Effector memory CD4-positive, alpha-beta T cell (primary cell): Measurements from ENCODE around the gene MC1R.
"Not testable (repeated sequence)": the region's sequence is repeated elsewhere in the genome, so short reads cannot be mapped to it uniquely, and the experiment has no call there.

Source experiments
- DNase-seq, 3 donors: peaks; one replicate each; pipeline ENCODE4 v3.0.0-alpha.2; 2020
- H3K27ac ChIP-seq: 2 replicates; pipeline ENCODE4 v1.7.0; 2013; ENCODE audit warnings: mild to moderate bottlenecking, low read length, moderate library complexity; ENCODE audit not compliant: insufficient read depth, poor library complexity, severe bottlenecking
- H3K27me3 ChIP-seq: replicated peaks from 2 replicates; pipeline ENCODE4 v1.7.0; 2013; ENCODE audit warnings: mild to moderate bottlenecking, low read length; ENCODE audit not compliant: insufficient read depth, control insufficient read depth, poor library complexity, severe bottlenecking
- H3K36me3 ChIP-seq: 2 replicates; pipeline ENCODE4 v1.7.0; 2013; ENCODE audit warnings: mild to moderate bottlenecking, low read length, moderate library complexity; ENCODE audit not compliant: control insufficient read depth, insufficient read depth
- H3K4me1 ChIP-seq: 2 replicates; pipeline ENCODE4 v1.7.0; 2013; ENCODE audit warnings: low read length, mild to moderate bottlenecking; ENCODE audit not compliant: control insufficient read depth, insufficient read depth, poor library complexity, severe bottlenecking
- H3K4me3 ChIP-seq: 2 replicates; pipeline ENCODE4 v1.7.0; 2013; ENCODE audit warnings: low read length, low read depth, mild to moderate bottlenecking; ENCODE audit not compliant: insufficient read depth, poor library complexity, severe bottlenecking
- H3K9me3 ChIP-seq: 2 replicates; pipeline ENCODE4 v1.7.0; 2013; ENCODE audit warnings: mild to moderate bottlenecking, low read length, moderate library complexity; ENCODE audit not compliant: control insufficient read depth

MC1R gene

DNA sequence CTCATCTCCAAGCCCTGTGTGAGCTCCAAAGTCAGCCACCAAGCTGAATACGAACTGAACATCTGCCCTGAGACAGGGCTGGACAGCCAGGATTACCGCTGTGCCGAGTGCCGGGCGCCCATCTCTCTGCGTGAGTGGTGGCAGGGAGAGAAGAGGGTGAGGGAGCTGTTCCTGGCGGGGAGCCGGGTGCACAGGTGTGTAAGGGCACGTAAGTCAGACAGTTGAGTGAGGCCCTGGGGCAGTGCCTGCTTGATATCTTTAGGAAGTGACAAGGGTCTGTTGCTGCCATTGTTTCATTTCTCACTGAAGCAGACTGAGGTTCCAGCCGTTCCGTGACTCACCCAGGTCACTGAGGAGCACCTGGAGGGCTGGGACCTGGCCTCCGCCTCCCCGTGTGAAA lies 42.3 kb downstream of the MC1R start:
- Histone ChIP-seq H3K27me3 (no peaks in the 10 kb centered on the region), H3K4me1 (no peaks in the 10 kb centered on the region), H3K27ac (no peak overlapping the region), H3K36me3 (peaks cover 11% of the 10 kb centered on the region), H3K4me3 (no peak overlapping the region), H3K9me3 (no peaks in the 10 kb centered on the region)
- DNase-seq: no peak

DNA sequence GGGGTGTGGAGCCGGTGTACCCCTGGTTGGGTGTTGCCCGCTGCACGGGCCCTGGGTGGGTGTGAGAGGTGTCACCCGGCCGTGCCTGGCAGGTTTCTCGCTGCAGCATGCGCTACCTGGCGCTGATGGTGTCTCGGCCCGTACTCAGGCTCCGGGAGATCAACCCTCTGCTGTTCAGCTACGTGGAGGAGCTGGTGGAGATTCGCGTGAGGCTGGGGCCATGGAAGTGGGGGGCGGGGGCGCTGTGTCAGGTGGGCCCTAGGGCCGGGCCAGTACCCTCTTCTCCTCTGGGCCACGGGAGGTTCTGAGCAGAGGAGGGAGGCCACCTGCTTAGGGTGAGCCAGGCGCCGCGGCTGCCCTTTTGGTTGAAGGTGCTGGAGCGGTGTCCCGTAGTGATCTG lies 43.3 kb downstream of the MC1R start:
- no peak overlapping the region for H3K27ac ChIP-seq
- no peak for DNase-seq
- H3K4me3 ChIP-seq: no peak overlapping the region
- peaks cover 6% of the 10 kb centered on the region for H3K36me3 ChIP-seq
- H3K27me3 ChIP-seq: no peaks in the 10 kb centered on the region
- no peaks in the 10 kb centered on the region for H3K9me3 ChIP-seq
- H3K4me1 ChIP-seq: no peaks in the 10 kb centered on the region

DNA sequence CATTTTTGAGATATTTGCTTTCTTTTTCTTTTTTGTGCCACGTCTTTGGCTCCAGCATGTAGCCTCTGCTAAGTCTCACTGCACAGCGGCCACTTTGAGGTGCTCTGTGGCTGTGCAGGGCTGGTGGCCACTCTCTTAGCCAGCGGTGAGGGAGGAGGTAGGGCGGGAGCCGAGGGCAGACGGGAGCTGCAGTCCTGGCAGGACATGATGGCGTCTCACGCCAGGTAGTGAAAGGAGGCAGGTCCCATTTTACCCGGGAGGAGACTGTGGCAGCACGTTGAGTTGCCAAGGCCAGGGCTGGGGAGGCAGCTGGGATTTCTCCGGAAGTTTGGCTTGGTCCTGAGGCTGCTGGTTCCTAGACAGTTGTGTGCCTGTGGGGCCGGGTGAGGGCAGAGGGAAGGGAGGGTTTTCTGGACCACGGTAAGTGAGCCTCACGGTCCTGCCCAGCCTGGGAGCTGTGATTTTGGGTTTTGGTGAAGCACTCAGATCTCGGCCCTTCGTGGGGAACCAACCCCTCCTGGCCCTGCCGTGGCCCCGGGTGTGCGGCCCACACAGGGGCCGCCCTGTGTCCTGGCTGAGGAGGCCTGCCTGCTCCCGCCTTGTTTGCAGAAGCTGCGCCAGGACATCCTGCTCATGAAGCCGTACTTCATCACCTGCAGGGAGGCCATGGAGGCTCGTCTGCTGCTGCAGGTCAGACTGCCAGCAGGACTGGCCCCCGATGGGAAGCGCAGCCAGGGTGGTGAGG lies 44.3 kb downstream of the MC1R start:
- Histone ChIP-seq H3K36me3 (peaks cover under 1% of the 10 kb centered on the region), H3K27ac (no peak overlapping the region), H3K4me3 (no peak overlapping the region)

DNA sequence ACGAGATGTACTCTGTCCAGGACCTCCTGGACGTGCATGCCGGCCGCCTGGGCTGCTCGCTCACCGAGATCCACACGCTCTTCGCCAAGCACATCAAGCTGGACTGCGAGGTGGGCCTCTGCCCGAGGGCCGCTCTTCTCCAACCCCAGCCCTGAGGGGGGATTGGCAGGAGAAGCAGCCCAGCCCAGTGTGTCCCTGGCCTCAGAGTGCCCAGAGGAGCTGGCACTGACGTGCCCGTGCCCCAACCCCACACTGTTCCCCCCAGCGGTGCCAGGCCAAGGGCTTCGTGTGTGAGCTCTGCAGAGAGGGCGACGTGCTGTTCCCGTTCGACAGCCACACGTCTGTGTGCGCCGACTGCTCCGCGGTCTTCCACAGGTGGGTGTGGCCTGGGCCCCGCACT lies 45.5 kb downstream of the MC1R start:
- H3K4me1 ChIP-seq: no peaks in the 10 kb centered on the region
- H3K36me3 ChIP-seq: no peaks in the 10 kb centered on the region
- no peaks in the 10 kb centered on the region for H3K9me3 ChIP-seq
- H3K27me3 ChIP-seq: no peaks in the 10 kb centered on the region
- no peak overlapping the region for H3K27ac ChIP-seq
- no peak for DNase-seq
- no peak overlapping the region for H3K4me3 ChIP-seq

More for the DNA sequence above, 44.3 kb downstream of the MC1R start:
- H3K4me1 ChIP-seq: no peaks in the 10 kb centered on the region
- H3K9me3 ChIP-seq: no peaks in the 10 kb centered on the region
- no peak for DNase-seq
- H3K27me3 ChIP-seq: no peaks in the 10 kb centered on the region

DNA sequence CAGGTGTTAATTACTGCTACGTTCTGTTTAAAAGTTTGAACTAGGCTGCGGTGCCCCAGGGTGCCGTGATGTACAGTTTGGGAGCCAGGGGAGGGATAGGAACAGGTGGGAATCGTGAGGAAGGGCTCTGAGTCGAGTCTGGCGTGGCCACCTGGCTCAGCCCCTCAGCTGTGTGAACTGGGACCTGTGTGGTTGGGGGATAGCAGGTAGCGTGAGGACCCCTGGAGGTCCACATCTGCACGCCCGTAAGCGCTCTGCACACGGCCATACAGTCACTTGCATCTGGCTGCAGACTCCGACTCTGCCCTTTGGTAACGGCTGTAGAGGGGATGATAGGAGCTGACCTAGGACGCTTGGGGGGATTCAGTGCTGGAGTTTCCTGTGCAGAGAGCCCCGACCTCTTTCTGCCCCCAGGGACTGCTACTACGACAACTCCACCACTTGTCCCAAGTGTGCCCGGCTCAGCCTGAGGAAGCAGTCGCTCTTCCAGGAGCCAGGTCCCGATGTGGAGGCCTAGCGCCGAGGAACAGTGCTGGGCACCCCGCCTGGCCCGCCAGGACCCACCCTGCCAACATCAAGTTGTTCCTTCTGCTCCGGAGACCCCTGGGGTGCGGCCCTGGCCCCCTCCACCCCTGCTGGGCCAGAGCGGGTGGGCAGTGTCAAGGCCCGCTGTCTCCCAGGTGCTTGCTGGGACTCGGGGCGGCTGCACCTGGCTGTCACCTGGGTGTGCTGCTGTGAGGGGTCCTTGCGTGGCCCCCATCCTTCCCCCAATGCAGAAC lies 47.0 kb downstream of the MC1R start:
- no peaks in the 10 kb centered on the region for H3K36me3 ChIP-seq

GRCh38 chr16:89966756-89967155 lies 48.1 kb downstream of the MC1R start:
- Histone ChIP-seq H3K9me3 (no peaks in the 10 kb centered on the region), H3K4me3 (no peak overlapping the region), H3K4me1 (peaks cover 3% of the 10 kb centered on the region), H3K27ac (no peak overlapping the region), H3K36me3 (no peaks in the 10 kb centered on the region), H3K27me3 (no peaks in the 10 kb centered on the region)
- no peak for DNase-seq

More for the DNA sequence above, 47.0 kb downstream of the MC1R start:
- Histone ChIP-seq H3K4me3 (no peak overlapping the region), H3K27me3 (no peaks in the 10 kb centered on the region), H3K9me3 (no peaks in the 10 kb centered on the region), H3K4me1 (no peaks in the 10 kb centered on the region), H3K27ac (no peak overlapping the region)
- DNase-seq: no peak

DNA sequence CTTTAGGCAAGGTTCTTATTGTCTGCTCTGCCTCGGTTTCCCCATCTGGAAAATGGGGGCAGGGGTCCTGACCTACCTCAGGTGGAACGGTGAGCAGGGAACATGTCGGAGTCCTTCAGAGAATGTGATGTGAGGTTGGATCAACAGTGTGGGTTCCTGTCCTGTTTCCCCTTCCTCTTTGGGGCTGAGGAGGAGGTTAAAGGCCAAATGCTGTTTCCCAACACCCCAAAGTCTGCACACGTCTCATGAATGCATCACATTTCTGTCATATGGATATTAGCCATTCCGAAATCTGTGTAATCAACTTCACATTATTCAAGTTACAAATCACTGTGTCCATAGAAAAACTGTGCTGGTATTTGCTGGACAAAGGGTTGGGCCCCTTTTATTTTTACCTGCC lies 48.8 kb downstream of the MC1R start:
- not testable (repeated sequence) for H3K4me1 ChIP-seq, H3K4me3 ChIP-seq, DNase-seq, H3K27ac ChIP-seq, H3K27me3 ChIP-seq, H3K9me3 ChIP-seq, H3K36me3 ChIP-seq

DNA sequence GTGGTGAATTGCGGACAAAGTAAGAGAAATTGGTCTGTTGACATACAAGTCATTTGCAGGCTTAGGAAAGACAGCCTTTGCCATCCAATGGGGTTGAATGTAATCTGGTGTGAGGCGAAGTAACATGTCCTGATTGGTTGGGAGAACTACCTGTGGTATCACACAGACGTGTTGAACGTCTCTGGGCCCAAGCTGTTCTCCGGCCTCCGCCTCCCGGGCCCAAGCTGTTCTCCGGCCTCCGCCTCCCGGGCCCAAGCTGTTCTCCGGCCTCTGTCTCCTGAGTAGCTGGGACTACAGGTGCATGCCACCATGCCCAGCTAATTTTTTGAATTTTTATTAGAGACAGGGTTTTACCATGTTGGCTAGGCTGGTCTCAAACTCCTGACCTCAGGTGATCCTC lies 49.4 kb downstream of the MC1R start:
- not testable (repeated sequence) for H3K27ac ChIP-seq, H3K4me3 ChIP-seq, H3K9me3 ChIP-seq, DNase-seq, H3K4me1 ChIP-seq, H3K36me3 ChIP-seq, H3K27me3 ChIP-seq

- Histone ChIP-seq H3K4me1 (peaks cover 12% of the 10 kb centered on the region), H3K4me3 (no peak overlapping the region)
Measured at GRCh38 chr16:89969741-89970410, 51.2 kb downstream of the MC1R start.

More at GRCh38 chr16:89969741-89970410, 51.2 kb downstream of the MC1R start:
- Histone ChIP-seq H3K27me3 (no peaks in the 10 kb centered on the region), H3K9me3 (no peaks in the 10 kb centered on the region), H3K36me3 (no peaks in the 10 kb centered on the region), H3K27ac (no peak overlapping the region)
- no peak for DNase-seq
